AG10803 (cell line): ENCODE measurements around the gene RBM33.

Experiments used
- DNase-seq: peaks from one replicate; pipeline ENCODE4 v3.0.0; 2010; ENCODE audit warnings: low read depth
- H3K4me3 ChIP-seq: 2 replicates; pipeline ENCODE4 v1.5.1; 2011; ENCODE audit warnings: mild to moderate bottlenecking, low read length, control low read depth
- CTCF ChIP-seq: conservative IDR thresholded peaks from 2 replicates; pipeline ENCODE4 v1.5.1; 2011; ENCODE audit warnings: mild to moderate bottlenecking, low read length, control low read depth, inconsistent platforms

RBM33 gene

GRCh38 chr7:155674556-155674955, 30.1 kb downstream of the RBM33 start:
- H3K4me3 ChIP-seq, result no peak overlapping the region
- no peak for TF ChIP-seq CTCF
- DNase-seq, result no peak

GRCh38 chr7:155676052-155676451, 31.6 kb downstream of the RBM33 start:
- no peak for TF ChIP-seq CTCF
- H3K4me3 ChIP-seq, result no peak overlapping the region
- DNase-seq, result no peak

- no peak for TF ChIP-seq CTCF
- no peak overlapping the region for H3K4me3 ChIP-seq
Measured at GRCh38 chr7:155677688-155678087, 33.2 kb downstream of the RBM33 start.

GRCh38 chr7:155680124-155680523, 35.7 kb downstream of the RBM33 start:
- no peak for DNase-seq
- no peak overlapping the region for H3K4me3 ChIP-seq
- no peak for TF ChIP-seq CTCF

More at GRCh38 chr7:155677688-155678087, 33.2 kb downstream of the RBM33 start:
- no peak for DNase-seq

GRCh38 chr7:155680864-155681263, 36.4 kb downstream of the RBM33 start:
- no peak for TF ChIP-seq CTCF
- H3K4me3 ChIP-seq, result no peak overlapping the region
- DNase-seq, result no peak

- TF ChIP-seq CTCF, result no peak
- H3K4me3 ChIP-seq, result no peak overlapping the region
- no peak for DNase-seq
Measured at GRCh38 chr7:155681663-155682062, 37.2 kb downstream of the RBM33 start.

GRCh38 chr7:155682484-155682883, 38.0 kb downstream of the RBM33 start:
- no peak for DNase-seq
- H3K4me3 ChIP-seq, result no peak overlapping the region
- no peak for TF ChIP-seq CTCF
